ENCODE results near the gene APBB1IP.
"Not testable (repeated sequence)": the region's sequence is repeated elsewhere in the genome, so short reads cannot be mapped to it uniquely, and the experiment has no call there.

APBB1IP gene

DNA sequence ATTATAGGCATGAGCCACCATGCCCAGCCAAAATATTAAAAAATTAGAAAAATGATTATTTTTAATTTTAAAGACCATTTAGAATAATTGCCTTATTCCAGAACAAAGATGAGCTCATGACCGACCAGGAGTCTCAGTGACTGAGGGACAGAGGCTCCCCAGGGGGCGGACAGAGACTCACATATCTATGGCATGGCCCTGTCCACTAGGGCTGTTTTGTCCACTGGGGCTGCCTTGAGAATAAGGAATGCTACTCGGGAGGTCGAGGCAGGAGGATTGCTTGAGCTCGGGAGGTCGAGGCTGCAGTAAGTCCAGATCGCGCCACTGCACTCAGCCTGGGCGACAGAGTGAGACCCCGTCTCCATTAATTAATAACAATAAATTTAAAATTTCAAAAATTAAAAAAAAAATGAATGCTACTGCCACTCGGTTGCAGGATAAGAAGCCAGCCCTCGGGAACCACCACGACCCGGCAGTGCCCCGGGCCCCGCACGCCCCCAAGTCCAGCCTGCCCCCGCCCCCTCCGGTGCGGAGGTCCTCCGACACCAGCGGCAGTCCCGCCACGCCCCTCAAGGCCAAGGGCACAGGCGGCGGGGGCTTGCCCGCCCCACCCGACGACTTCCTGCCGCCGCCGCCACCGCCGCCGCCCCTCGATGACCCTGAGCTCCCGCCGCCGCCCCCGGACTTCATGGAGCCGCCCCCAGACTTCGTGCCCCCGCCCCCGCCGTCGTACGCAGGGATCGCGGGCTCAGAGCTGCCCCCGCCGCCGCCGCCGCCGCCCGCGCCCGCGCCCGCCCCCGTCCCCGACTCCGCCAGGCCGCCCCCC lies 128.6 kb downstream of the APBB1IP start:
- no peak for DNase-seq

DNA sequence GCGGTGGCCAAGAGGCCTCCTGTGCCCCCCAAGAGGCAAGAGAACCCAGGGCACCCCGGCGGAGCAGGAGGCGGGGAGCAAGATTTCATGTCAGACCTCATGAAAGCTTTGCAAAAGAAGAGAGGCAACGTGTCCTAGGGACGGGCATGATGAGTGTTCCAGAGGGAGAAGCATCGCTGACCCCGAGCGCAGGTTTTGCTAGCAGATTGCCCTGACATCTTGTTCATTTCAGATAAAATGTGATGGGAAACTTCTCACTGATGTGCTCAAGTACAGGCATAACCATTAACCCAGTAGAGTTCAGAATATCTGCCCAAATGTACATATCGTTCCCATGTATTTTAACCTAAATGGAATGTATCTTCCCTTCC lies 129.2 kb downstream of the APBB1IP start:
- DNase-seq, result no peak

DNA sequence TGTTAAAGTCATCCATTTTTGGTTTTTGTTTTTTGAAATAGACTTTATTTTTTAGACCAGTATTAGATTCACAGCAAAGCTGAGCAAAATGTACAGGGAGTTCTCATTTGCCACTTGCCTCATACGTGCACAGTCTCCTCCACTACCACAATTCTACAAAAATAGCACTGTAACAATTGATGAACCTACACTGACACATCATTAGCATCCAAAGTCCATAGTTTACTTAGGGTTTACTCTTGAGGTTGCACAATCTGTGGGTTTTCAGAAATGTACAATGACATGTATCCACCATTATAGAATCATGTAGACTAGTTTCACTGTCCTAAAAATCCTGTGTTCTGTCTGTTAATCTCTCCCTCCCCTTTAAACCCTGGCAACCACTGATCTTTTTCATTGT lies 133.5 kb downstream of the APBB1IP start:
- no peak for DNase-seq

DNA sequence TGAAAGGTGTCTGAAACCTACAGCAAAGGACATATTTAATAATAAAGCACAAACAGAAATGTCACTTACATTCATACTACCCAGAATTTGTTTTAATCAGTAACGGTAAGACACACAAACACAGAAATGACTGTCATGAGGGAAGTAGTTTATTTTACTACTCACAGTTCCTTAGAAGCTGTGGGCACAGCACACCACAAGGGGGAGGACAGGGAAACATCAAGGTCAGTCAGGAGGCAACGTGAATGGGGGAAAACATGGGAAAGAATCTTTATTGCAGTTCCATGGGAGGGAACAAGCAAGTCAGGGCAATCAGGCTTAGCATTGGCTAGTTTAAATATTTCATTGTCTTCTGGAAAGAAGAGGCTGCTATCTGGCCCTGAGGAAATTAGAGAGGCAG lies 135.5 kb downstream of the APBB1IP start:
- no peak for DNase-seq

DNA sequence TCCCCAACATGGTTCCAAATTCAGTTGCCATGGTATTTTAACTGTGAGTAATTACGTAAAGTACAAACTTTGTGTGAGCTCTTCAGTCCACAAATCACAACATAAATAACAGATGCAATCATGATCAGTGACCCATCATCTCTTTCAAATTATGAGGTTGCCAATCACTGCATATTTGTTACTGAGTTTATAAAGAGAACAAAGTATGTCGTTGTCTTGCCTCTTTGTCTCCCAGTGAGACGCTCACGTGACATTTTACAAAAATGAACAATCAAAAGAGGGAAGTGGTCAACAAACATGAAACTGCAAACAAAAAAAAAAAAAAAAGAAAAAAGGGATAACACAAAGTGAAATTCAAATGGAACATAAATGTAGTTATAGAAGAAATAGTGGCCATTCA lies 136.6 kb downstream of the APBB1IP start:
- no peak for DNase-seq

DNA sequence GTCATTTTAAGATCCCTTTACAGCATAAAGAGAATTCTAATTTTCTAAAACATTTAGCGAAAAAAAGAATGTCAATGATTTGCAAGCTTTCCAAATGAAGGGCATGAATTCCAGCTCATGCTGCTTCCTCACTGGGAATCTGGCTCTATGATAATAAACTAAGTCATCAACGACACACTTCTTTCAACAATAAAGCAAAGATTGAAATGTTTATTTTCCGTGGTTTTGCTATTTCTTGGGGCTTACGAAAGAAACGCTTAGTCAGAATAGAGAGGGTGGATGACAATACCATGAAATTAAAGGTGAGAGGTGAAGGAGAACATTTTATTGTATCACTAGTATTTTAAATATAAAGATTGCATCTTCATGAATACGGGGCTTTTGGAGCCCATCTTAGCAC lies 140.2 kb downstream of the APBB1IP start:
- DNase-seq, result not testable (repeated sequence)

DNA sequence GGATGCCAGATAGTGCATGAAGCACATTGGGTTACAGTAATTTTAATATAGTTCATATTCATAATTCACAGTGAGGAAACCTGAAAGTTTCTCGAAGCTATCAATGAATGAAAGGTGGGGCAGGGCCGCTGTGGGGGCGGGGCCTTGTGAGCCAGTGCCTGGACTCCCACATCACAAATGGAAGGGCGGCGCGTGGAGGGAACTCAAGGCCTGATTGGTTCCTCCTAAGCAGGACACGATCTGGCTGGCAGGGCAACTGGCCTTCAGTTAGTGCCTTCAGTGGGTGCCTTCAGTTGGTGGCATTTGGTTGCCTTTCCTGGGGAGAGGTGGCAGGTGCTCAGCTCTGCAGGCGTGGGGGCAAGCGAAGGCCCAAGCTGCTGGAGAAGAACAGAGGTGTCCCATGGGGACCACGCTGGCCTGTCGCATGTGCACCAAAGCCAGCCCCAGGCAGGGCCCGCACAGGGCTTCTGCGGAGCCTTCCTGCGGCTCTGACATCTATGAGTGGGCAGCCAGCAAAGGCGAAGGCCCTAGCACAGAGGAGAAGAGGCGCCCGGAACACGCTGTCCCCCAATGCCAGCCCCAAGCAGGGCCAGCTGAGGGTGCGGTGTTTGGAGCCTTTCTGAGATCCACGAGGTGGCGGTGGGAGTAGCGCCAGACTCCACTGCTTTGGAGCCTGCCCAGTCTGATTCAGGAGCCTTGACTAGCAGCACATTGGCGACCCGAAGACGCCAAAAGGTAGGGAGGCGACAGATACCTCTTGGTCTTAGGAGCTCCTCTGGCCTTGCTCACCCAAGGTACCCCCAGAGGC lies 141.3 kb downstream of the APBB1IP start:
- DNase-seq, result no peak

DNA sequence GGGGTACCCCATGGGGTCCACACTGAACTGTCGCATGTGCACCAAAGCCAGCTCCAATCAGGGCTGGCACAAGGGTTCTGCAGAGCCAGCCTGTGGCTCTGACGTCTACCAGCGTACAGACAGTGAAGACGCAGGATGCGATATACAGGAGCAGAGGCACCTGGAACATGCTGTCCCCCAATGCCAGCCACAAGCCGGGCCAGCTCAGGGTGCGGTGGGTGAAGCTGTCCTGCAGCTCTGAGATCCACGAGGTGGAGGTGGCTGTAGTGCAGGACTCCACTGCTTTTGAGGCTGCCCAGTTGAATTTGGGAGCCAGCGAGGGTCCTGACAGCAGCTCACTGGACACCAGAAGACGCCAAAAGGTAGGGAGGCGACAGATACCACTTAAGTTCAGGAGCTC lies 148.1 kb downstream of the APBB1IP start:
- DNase-seq, result no peak

DNA sequence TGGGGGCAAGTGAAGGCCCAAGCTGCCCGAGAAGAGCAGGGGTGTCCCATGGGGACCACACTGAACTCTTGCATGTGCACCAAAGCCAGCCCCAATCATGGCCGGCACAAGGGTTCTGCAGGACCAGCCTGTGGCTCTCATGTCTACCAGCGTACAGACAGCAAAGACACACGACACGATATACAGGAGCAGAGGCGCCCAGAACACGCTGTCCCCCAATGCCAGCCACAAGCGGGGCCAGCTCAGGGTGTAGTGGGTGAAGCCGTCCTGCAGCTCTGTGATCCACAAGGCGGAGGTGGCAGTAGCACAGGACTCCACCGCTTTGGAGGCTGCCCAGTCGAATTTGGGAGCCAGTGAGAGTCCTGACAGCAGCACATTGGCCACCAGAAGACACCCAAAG lies 150.5 kb downstream of the APBB1IP start:
- DNase-seq, result no peak

DNA sequence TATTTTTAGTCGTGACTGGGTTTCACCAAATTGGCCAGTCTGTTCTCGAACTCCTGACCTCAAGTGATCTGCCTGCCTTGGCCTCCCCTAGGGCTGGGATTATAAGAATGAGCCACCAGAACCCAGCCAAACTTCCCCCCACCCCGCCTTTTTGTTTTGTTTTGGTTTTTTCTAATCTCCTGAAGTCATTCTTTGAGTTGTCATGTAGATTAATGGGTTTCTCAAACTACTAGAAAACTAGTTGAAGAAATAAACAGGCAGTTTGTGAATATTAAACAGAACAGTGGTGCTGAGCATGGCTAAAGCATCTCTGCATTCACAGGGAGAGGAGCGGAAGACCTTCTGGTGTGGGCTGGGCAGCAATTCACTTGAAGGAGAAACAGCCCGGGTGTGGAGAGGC lies 151.7 kb downstream of the APBB1IP start:
- DNase-seq, result not testable (repeated sequence)

DNA sequence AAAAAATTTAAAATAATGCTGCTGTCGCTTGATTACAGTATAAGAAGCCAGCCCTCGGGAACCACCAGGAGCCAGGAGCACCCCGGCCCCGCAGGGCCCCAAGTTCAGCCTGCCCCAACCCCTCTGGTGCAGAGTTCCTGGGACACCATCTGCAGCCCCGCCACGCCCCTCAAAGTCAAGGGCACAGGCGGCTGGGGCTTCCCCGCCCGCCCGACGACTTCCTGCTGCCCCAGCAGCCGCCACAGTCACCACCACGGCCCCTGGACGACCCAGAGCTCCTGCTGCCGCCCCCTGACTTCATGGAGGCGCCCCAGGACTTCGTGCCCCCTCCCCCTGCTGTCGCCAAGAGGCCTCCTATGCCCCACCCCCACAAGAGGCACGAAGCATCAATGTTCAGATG lies 155.8 kb downstream of the APBB1IP start:
- DNase-seq, result no peak

DNA sequence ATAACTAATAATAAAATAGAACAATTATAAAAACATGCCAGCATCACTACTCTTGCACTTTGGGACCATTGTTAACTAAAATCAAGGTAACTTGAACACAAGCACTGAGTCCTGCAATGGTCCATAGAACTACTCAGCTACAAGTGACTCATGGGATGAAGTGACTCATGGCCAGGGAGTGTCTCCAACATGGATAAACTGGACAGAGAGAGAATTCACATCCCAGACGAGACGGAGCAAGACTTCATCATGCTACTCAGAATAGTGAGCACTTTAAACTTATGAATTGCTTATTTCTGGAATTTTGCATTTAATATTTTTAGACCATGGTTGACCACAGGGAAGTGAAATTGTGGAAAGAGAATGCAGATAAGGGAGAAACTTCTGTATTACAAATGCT lies 165.1 kb downstream of the APBB1IP start:
- not testable (repeated sequence) for DNase-seq

DNA sequence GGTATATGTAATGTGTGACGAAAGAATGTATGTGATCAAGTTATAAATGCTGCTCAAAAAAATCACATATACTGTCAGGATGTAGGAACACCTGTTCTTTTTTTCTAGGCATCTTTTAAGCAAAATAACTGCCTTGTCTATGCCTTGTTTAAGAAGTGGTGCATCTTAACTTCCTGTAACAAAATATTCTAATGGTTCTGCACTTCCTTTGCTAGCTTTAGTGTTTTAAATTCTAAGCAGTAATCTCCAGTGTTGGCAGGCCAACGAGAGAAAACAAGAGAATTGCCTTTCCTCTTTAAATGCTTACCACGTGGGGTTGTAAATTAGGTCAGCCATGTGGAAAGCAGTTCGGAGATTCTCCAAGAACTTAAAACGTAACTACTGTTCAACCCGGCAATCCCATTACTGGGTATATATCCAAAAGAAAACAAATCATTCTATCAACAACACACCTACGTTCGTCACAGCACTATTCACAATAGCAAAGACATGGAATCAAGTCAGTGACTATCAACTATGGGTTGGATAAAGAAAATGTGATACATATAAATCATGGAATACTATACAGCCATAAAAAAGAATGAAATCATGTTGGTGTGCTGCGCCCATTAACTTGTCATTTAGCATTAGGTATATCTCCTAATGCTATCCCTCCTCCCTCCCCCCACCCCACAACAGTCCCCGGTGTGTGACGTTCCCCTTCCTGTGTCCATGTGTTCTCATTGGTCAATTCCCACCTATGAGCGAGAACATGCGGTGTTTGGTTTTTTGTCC lies 166.4 kb downstream of the APBB1IP start:
- not testable (repeated sequence) for DNase-seq

DNA sequence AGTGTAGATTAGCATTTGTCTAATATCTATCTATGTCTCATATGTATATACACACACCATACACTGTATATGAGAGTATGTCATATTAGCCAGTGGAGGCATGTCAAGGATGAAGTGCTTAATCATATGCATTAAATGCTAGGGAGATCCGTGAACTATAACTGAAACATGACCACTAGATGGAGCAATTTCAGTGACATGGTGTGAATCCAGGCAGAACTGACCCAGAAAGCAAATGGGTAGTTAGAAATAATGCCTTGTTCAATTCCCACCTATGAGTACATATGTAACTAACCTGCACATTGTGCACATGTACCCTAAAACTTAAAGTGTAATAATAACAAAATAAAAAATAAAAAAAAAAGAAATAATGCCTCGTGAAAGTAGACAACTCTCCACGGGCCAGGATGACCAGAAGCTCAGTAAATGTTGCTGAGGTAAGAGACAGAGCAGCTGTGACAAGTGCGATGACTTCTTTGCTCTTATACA lies 168.3 kb downstream of the APBB1IP start:
- not testable (repeated sequence) for DNase-seq

DNA sequence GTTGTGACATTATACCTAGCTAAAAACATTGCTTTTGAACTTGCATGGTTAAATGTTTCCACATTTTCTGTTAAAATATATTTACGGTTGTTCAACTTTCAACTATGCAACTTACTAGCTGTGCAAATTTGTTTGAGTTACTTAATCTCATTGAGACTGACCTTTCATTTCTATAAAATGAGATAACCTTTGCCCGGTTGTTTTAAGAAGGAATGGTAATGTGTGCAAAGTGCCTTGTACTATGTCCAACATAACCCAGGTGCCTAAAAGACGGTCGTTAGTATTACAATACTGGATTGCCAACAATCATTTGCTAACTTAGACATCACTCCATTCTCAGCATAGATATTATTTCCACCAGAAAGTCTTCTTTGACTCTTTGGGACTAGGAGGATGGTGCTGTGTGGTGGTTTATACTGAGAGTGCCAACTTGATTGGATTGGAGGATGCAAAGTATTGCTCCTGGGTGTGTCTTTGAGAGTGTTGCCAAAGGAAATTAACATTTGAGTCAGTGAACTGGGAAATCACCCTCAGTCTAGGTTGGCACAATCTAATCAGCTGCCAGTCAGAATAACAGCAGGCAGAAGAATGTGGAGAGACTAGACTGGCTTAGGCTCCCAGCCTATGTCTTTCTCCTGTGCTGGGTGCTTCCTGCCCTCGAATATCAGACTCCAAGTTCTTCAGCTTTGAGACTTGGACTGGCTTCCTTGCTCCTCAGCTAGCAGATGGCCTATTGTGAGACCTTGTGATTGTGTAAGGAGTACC lies 174.2 kb downstream of the APBB1IP start:
- no peak for DNase-seq

All from NCI-H446 treated with DMSO at 0.1 percent for 48 hours (cell line).